NAMALWA (cell line): ENCODE measurements around the gene TMPRSS9.

Experiments used
- DNase-seq: peaks from one replicate; pipeline ENCODE4 v3.0.0-alpha.2; 2015; ENCODE audit warnings: low spot score

TMPRSS9 gene

DNA sequence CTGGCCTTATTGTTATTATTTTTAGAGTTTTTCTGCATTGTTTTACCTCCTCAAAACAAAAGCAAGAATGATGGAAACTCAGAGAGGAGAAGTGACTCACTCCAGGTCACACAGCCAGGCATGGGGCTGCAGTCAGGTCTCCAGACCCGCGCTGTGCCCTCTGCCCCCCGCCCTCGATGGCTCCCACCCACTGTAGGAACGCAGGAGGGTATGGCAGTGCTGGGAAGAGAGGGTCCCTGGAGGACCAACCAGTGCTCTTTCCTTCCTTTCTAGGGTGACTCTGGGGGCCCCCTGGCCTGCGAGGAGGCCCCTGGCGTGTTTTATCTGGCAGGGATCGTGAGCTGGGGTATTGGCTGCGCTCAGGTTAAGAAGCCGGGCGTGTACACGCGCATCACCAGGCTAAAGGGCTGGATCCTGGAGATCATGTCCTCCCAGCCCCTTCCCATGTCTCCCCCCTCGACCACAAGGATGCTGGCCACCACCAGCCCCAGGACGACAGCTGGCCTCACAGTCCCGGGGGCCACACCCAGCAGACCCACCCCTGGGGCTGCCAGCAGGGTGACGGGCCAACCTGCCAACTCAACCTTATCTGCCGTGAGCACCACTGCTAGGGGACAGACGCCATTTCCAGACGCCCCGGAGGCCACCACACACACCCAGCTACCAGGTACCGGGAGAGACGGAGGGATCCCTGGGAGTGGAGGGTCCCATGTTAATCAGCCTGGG, 61.7 kb downstream of the TMPRSS9 start:
- DNase-seq, result no peak

DNA sequence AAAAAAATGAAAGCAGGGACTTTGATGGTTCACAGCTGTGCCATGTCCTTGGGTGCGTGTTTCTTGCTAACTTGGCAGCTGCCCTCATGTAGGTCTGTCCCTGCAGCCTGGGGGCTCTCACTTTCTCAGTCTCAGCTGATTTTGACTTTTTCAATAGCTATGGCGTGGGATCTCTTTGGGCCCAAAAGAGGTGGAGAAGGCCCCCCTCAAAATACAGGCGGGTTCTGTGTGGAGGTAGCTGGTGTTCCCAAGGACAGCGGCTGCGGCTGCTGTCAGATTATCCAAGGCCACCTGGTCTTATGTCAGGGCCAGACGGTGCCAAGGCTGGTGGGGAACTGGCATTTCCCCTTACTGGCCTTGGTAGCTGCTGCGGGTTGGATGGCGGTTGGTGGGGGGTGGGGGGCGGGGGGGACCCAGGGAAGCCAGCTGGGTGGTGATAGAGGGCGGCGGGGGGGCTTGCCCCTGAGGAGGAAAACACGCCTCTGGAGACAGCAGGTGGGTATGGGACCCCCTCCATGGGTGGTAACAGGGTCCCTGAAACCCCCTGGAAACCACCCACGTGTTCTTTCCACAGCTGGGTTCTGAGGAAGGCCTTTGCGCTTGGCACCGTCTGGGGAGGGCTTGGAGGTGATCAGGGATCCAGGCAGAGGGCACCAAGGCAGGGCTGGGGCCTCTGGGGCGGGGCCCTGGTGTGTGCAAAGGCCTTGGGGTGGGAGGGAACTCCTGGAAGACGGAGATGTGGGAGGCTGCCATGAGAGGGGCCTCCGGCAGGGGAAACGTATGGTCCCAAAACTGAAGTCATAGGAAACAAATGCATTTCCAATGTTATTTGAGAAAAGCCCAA, 63.2 kb downstream of the TMPRSS9 start:
- no peak for DNase-seq

- no peak for DNase-seq
Measured at GRCh38 chr19:2423915-2424685, 64.0 kb downstream of the TMPRSS9 start.

DNA sequence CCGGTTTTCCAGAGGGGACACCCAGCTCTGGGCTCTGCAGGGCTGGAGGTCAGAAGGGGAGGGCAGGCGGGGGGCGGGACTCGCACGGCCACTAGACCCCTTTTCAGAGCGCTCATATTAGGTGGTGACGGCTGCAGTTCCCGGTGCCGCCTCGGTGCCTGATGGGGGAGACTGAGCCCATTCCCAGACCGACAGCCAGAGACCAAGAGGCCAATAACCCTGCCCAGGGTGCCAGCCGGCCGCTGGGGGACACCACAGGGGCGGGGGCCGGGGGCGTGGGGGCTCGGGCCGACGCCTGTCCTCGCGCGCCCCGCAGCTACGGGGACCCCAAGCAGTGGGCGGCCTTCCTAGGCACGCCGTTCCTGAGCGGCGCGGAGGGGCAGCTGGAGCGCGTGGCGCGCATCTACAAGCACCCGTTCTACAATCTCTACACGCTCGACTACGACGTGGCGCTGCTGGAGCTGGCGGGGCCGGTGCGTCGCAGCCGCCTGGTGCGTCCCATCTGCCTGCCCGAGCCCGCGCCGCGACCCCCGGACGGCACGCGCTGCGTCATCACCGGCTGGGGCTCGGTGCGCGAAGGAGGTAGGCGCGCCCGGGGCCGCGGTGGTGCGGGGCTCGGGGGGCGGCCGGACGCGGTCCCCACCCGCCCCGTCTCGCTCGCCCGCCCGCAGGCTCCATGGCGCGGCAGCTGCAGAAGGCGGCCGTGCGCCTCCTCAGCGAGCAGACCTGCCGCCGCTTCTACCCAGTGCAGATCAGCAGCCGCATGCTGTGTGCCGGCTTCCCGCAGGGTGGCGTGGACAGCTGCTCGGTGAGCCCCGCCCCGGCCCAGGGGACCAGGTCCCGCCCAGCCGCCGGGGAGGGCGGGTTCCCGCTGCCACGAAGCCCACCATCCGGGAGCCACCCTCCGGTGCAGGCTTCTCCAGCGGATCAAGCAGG, 64.9 kb downstream of the TMPRSS9 start:
- no peak for DNase-seq

GRCh38 chr19:2425622-2426581, 65.8 kb downstream of the TMPRSS9 start:
- no peak for DNase-seq

DNA sequence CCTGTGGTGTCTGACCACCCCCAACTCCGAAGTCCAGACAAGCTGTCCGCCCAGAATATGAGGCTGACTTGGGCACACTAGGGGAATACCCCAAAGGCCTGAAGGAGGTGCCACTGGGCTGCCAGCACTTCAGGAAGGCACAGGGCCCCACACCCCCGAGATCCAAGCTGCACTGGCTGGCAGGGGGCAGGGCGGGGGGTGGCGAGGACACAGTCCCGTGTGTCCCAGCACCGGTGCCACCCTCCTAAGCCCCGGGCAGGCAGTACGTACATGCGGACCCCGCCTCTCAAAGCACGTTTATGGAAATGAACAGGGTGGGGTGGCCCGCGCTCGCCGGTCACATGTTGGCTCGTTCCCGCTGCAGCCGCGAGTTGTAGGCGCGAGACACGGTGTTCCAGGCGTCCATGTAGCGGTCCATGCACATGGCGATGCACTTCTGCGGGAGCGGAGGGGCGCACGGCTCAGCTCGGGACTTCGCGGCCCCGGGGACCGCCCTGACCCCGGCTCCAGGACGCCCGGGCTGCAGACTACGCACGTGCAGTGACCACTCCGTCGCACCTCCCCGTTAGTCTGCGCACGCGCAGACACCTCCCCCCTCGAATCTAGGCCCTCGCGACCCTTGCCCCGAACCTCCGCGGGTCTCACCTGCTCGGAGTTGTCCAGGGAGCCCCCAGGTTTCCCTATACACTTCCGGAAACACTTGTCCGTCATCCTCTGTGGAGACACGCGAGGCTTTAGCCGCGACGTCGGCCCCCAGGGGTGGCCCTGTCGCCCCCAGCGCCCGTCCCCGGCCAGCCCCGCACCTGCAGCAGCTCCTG, 66.8 kb downstream of the TMPRSS9 start:
- DNase-seq, result peak; percentile 73

- DNase-seq, result peak; percentile 98
Measured at GRCh38 chr19:2427429-2428320, 67.6 kb downstream of the TMPRSS9 start, which contains the start of gene TIMM13. TSS of gene TIMM13 (minus strand) at chr19:2427586. CDS start at chr19:2427533, 53 bp downstream.

DNA sequence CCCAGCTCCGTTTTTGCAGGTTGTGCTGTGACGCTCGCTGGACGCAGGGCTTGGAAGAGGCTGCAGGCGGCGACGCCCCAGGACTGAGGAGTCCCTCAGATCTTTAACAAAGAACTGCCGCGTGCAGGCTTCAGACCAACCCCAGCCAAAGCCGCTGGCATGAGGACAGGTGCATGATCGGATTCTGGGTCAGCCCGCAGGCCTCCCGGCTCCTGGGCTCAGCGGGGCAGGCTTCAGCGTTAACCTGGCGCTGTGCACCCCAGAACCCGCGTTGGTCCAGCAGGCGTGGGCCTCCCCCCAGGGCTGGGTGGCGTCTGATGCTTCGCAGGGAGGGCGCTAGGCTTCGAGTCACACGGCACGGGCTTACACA, 68.2 kb downstream of the TMPRSS9 start:
- DNase-seq, result no peak

GRCh38 chr19:2428756-2429711, 69.0 kb downstream of the TMPRSS9 start:
- no peak for DNase-seq

GRCh38 chr19:2429917-2430535, 70.0 kb downstream of the TMPRSS9 start:
- no peak for DNase-seq

DNA sequence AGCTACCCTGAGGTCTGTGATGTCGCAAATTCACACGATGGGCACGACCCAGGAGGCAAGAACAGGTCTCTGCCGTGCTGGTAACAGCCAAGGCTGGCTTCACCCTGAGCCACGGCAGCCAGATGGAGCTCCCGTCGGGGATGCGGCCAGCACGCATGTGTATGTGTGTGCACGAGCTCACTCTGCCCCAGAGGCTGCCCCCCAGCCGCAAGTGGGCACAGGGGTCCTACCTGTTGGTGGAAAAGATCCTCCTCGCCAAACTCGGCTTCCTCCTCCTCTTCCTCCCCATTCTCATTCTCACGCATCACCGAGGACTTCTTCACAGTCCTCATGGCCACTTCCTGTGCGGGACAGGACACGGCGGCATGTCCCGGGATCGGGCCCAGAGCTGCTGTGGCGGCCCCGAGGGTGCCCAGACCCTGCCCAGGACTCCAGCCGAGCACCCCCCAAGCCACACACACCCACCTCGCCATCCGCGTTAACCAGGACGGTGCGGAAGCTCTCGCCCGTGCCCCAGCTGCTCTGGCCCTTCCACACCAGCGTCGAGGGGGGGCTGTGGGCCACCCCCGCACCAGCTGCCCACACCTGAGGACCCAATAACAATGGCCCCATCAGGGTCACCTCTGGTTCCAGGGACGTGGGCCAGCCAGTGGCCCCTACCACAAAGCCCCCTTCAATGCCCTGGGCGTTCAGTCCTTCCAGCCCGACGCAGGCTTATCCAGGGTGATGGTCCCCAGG, 71.4 kb downstream of the TMPRSS9 start:
- DNase-seq, result no peak

DNA sequence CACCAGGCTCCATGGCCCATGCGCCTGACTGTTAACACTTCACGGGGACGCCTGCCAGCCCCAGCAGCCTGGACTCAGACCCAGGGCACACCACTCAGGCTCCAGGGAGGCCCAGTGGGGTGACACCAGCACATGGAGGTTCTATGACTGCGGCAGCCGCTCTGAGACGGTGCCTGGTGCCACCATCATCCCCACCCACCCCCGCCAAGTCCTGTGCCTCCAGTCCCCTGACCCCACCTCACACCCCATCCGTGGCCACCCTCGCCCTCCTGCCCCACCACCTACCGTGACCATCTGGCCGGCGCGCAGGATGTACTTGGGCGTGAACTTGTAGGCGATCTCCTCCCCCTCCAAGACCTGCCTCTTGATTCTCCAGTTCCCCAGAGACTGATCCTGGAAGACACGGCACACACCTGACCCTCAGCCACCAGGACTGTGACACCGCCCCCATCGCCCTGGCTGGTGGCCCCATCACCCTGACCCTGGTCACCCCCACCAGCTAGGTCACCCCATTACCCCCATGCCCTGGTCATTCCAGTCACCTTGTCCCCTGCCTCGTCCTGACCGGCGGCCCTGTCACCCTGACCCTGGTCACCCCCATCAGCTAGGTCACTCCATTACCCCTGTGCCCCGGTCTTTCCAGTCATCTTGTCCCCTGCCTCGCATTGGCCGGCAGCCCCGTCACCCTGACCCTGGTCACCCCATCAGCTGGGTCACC, 72.2 kb downstream of the TMPRSS9 start:
- no peak for DNase-seq

DNA sequence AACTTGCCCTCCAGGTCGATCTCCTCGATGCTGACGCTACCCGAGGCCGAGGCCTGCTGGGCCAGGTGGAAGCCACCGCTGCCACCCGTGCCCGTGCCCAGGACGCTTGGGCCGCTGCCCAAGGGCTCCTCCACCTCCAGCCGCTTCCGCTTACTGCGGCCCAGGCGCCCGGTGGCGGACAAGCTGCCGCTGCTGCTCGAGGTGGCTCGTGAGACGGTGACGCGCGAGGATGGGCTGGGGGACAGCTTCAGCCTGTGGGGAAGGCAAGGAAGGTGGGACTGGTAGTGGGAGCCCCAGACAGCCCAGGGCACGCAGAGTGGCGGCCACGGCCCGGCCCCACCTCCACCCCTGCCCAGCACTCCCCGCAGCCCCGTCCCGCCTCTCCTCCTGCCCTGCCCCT, 73.8 kb downstream of the TMPRSS9 start:
- no peak for DNase-seq

GRCh38 chr19:2434267-2434666, 74.2 kb downstream of the TMPRSS9 start:
- DNase-seq, result no peak

DNA sequence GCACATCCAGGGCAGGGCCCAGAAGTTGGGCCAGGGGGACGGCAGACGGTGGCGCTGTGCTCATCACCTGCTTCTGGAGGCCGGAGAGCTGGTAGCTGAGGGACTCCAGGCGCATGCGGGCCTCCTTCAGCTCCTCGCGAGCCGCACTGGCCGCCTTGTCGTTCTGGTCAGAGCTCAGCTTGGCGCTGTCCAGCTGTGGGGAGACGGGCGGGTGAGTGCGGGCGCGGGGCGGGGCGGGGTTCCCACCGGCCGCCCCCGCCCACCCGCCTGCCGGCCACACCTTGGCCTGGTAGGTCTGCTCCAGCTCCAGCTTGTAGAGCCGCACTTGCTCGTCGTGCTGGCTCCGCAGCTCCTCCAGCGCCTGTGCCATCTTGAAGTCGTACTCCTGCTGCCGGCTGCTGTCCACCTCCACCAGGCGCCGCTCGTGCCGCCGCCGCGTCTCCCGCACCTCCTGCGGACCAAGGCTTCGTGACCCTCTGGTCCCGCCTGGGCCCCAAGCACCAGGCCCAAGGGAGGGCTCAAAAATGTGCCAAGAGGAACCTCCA, 74.7 kb downstream of the TMPRSS9 start:
- no peak for DNase-seq
